Spleen (tissue), 7 donors: ENCODE data around the gene VPS51.

Source experiments
- POLR2AphosphoS5 ChIP-seq, 3 donors: sonication (generic); formaldehyde crosslinking; IDR thresholded peaks; one replicate each; pipeline ENCODE4 v1.5.1; 2017; ENCODE audit warnings: antibody characterized with exemption in 3 of 3
- TF ChIP-seq, protein P1 (sequence below), 11 experiments: fragments of 200-600 bp in 7 of 11; fragments of 450-650 bp in 4 of 11; sonication (generic) in 4 of 11; IDR thresholded peaks in 8 of 11; conservative IDR thresholded peaks in 3 of 11; 1 replicate in 7 of 11; 2 replicates in 4 of 11; pipeline versions ENCODE4 v1.4.0 to v1.8.0; 2016 to 2021; ENCODE audit warnings: antibody characterized with exemption in 11 of 11, inconsistent platforms in 4 of 11, mild to moderate bottlenecking in 1 of 11
- donor health status: DM: no; HTN: no; CAD: no; lungs with moderate emphysema.
- donor health status: DM: no; HTN: no; CAD: no.
- donor health status: DM: no; HTN: no; CAD: no.

- TF ChIP-seq, protein P1, sequence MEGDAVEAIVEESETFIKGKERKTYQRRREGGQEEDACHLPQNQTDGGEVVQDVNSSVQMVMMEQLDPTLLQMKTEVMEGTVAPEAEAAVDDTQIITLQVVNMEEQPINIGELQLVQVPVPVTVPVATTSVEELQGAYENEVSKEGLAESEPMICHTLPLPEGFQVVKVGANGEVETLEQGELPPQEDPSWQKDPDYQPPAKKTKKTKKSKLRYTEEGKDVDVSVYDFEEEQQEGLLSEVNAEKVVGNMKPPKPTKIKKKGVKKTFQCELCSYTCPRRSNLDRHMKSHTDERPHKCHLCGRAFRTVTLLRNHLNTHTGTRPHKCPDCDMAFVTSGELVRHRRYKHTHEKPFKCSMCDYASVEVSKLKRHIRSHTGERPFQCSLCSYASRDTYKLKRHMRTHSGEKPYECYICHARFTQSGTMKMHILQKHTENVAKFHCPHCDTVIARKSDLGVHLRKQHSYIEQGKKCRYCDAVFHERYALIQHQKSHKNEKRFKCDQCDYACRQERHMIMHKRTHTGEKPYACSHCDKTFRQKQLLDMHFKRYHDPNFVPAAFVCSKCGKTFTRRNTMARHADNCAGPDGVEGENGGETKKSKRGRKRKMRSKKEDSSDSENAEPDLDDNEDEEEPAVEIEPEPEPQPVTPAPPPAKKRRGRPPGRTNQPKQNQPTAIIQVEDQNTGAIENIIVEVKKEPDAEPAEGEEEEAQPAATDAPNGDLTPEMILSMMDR (IDR thresholded peaks at IDR 0.05 in 8 of 11, conservative IDR thresholded peaks at IDR 0.05 in 3 of 11) = no peak
- peak in 2 of 3 donors; percentile 25 for TF ChIP-seq POLR2AphosphoS5 (IDR thresholded peaks at IDR 0.05)
Measured at GRCh38 chr11:65116370-65117205, 20.6 kb downstream of the VPS51 start.
